Measurements from ENCODE around the gene SMIM36.

The SMIM36 gene

DNA sequence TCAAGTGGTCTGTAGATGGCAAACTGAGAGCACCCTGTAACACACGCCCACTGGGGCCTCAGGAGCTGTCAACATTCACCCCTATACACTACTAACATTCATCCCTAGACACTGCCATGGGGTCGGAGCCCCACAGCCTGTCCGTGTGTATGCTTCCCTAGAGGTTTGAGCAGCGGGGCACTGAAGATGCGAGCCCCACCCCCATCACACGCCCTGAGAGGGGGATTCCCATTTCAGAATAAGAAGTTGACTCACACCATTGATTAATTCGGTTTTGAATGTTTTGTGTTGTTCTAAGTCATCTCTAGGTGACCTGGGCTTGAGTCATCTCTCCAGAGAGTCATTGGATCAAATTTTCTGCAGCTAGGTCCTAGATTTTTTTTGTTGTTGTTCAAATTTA, 52.3 kb downstream of the SMIM36 start:
- no peak overlapping the region for H3K4me3 ChIP-seq (ENCODE audit: low read depth, low read length)
- ChIA-PET CTCF (interaction anchor here (1.9 kb wide), 1 partner anchor 7 kb away, joined by 5 read pairs; no protein-coding TSS in a partner anchor), POLR2A (no interaction called here)
- no peak for DNase-seq (ENCODE audit: low read depth, low spot score)
- TF ChIP-seq, protein P1, sequence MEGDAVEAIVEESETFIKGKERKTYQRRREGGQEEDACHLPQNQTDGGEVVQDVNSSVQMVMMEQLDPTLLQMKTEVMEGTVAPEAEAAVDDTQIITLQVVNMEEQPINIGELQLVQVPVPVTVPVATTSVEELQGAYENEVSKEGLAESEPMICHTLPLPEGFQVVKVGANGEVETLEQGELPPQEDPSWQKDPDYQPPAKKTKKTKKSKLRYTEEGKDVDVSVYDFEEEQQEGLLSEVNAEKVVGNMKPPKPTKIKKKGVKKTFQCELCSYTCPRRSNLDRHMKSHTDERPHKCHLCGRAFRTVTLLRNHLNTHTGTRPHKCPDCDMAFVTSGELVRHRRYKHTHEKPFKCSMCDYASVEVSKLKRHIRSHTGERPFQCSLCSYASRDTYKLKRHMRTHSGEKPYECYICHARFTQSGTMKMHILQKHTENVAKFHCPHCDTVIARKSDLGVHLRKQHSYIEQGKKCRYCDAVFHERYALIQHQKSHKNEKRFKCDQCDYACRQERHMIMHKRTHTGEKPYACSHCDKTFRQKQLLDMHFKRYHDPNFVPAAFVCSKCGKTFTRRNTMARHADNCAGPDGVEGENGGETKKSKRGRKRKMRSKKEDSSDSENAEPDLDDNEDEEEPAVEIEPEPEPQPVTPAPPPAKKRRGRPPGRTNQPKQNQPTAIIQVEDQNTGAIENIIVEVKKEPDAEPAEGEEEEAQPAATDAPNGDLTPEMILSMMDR (IDR thresholded peaks at IDR 0.05; ENCODE audit: insufficient read depth, low read length, missing control alignments), result no peak

DNA sequence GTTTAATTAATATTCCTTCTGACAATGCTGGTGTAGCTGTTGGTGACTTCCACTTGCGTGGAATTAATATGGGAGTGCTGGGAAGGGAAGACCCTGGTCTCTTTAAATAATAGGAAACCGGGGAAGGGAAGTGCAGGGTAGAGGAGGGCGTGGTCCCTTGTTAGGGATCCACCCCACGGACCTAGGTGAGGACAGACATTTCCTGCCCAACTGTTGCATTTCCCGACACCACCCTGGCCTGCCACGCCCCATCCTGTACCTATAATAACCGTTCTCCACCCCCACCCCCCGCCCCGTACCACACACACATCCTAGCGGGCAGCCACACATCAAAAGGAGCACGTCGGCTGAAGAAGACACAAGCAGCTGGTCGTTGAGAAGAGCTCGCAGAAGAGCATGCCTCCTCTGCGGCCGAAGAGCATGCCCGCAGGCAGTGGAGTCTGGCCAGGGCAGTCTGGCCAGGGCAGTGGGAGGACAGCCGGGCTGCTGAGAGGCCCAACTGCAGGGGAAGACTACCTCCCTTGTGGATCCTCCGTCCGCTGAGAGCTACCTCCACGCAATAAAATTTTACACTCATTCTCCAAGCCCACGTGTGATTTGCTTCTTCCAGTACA, 52.9 kb downstream of the SMIM36 start:
- ChIA-PET POLR2A (no interaction called here), CTCF (interaction anchor here (1.9 kb wide), 1 partner anchor 8 kb away, joined by 5 read pairs; no protein-coding TSS in a partner anchor)
- DNase-seq (ENCODE audit: low read depth, low spot score), result no peak
- no peak overlapping the region for H3K4me3 ChIP-seq (ENCODE audit: low read depth, low read length)
- TF ChIP-seq, protein P1 (IDR thresholded peaks at IDR 0.05; ENCODE audit: insufficient read depth, low read length, missing control alignments), result no peak

DNA sequence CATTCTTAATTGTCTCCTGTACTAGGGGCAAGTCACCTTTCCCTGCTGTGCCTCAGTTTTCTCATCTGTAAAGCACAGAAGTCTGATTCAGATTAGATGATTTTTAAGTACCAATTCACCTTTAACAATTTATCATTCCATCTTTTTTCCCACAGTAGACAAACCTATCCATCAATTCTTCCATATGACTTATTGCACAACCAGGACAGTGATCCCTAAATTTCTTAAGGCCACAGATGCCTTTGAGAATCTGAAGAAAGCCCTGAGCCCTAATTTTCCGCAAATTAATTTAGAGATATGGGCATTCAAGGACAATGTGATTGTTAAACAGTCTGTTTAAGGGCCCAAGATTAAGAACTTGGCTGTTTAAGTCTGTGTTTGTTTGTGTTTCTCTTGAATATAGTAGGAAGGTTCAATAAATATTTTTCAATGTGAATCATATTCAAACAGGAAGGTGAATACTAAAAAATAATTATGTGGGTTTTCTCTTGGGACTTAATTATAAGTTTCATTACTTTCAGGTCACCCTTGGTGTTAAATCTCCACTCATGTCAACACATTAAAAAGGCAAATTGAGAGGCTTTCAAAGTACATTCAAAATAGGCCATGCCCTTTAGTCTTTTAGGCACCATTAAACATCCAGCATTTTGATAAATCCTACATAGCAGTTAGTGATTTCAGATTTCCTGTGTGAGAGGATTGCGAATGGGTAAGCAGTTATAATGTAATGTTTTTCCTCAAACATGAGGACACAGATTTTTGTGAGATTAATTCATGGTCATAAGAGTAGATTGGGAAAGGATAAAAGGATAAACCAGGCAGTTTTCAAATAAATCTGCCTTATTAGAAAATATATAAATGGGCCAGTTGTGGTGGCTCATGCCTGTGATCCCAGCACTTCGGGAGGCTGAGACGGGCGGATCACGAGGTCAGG, 54.7 kb downstream of the SMIM36 start:
- DNase-seq (ENCODE audit: low read depth, low spot score), result no peak
- H3K4me3 ChIP-seq (ENCODE audit: low read depth, low read length), result no peak overlapping the region
- TF ChIP-seq, protein P1 (IDR thresholded peaks at IDR 0.05; ENCODE audit: insufficient read depth, low read length, missing control alignments), result no peak
- CTCF ChIA-PET, result interaction anchor here (1.9 kb wide), 1 partner anchor 10 kb away, joined by 5 read pairs; no protein-coding TSS in a partner anchor
- POLR2A ChIA-PET, result no interaction called here

DNA sequence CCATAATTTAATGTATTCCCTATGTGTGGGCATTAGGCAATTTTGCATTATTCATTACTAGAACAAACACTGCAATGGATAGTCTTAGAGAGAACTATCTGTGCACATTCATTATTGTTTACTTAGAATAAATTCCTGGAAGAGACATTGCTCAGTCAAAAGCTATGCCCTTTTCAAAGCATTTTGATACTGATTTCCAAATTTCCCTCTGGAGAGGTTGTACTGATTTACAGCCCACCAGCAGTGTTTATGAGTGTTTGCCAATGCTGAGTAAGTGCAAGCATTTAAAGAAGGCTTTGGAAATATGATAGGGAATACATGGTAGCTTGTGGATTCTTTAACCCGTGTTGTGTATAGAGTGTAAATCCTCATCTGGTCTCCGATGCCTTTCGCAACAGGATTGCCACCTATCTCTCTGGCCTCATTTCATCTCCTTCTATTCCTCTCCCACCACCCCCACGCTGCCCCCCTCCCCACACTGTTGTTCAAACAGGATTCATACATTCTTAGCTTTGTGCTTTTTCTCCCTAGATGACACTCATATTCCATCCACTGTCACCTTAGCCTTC, 56.3 kb downstream of the SMIM36 start:
- peak; percentile 75 for DNase-seq (ENCODE audit: low read depth, low spot score)
- no peak overlapping the region for H3K4me3 ChIP-seq (ENCODE audit: low read depth, low read length)
- ChIA-PET CTCF (no interaction called here), POLR2A (no interaction called here)
- TF ChIP-seq, protein P1 (IDR thresholded peaks at IDR 0.05; ENCODE audit: insufficient read depth, low read length, missing control alignments), result no peak

DNA sequence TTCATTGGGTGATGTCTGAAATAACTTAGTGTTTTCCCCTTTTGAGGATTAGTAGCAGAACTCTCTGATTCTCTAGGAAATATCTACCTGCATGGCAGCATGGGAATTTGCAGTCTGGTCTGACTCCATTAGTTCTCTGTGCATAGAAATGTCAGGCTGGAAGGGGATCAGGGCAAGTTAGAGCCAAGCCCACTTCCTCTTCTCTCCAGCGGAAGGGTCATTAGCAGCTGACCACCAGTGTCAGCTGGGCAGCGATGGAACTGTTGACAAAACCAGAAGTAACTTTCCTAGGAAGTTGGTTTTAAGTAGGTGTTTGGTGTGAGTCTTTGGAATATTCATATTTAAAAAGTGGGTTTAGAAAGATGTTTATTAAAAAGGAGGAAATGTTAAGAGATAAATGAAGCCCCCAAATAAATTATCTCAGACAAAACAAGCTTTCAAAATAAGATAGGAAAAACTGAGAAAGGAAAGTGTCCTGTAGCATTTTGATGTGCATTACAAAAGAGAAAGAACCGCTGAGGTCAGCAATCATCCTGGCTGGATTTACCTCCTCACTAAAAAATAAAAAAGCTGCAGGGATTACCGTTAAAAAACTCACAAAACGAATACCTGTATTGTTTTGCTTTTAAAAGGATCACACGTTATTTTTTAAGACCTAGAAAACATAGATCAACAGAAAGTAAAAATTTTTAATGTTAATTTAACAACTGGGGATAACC, 57.3 kb downstream of the SMIM36 start:
- ChIA-PET CTCF (no interaction called here), POLR2A (no interaction called here)
- DNase-seq (ENCODE audit: low read depth, low spot score), result no peak
- TF ChIP-seq, protein P1 (IDR thresholded peaks at IDR 0.05; ENCODE audit: insufficient read depth, low read length, missing control alignments), result no peak
- no peak overlapping the region for H3K4me3 ChIP-seq (ENCODE audit: low read depth, low read length)
